Measurements from ENCODE around the gene IER2. TPM values are rescaled to one million over a fixed set of nuclear protein-coding genes. Genes with fewer than 3 reads are reported as not detected.

Gene IER2
- total and polyA plus RNA-seq, 9 of the 15 experiments (the other 6 are each of a cell fraction or from before 2014, with no cell fraction given) = 4.5 to 205 (median 23.7) TPM

GRCh38 chr19:13117772-13118423 is 32.3 kb upstream of the IER2 start, which contains the start of gene NACC1 (continued):
- TF ChIP-seq ZBTB49 (CRISPR knock-in tag; IDR thresholded peaks at IDR 0.05; ENCODE audit: borderline replicate concordance) (no peak), KAT2B (IDR thresholded peaks at IDR 0.05; ENCODE audit: low read depth, low read length) (no peak), TBP (optimal IDR thresholded peaks at IDR 0.05; ENCODE audit: low read depth, low read length) (peak; percentile 68), CBX3 (IDR thresholded peaks at IDR 0.05; ENCODE audit: borderline replicate concordance in 1 of 2, low read length in 2 of 2) (peak in 1 of 2 experiments; percentile 58; a peak in 1 of 3 replicates), TGIF2 (CRISPR knock-in tag; IDR thresholded peaks at IDR 0.05) (no peak), EGR1 (conservative IDR thresholded peaks at IDR 0.05) (peak; percentile 37; the same call in 1 of the 2 replicates), E2F6 (IDR thresholded peaks at IDR 0.05; ENCODE audit: borderline replicate concordance in 1 of 2, extremely low read depth in 1 of 2, insufficient read depth in 1 of 2, insufficient read length in 1 of 2, low read depth in 1 of 2, low read length in 1 of 2, poor library complexity in 1 of 2, severe bottlenecking in 1 of 2) (peak in 1 of 2 experiments; percentile 26), KLF1 (tag; IDR thresholded peaks at IDR 0.05) (no peak), TOE1 (IDR thresholded peaks at IDR 0.05; ENCODE audit: borderline replicate concordance) (peak; percentile 62; the same call in 1 of the 2 replicates), TOE1 (CRISPR knock-in tag; IDR thresholded peaks at IDR 0.05; ENCODE audit: borderline replicate concordance, low read depth) (no peak), YY1 (IDR thresholded peaks at IDR 0.05; ENCODE audit: borderline replicate concordance in 1 of 3, control insufficient read depth in 1 of 3, extremely low read depth in 1 of 3, insufficient read depth in 3 of 3, insufficient read length in 1 of 3, insufficient replicate concordance in 2 of 3, low read depth in 1 of 3, low read length in 2 of 3) (peak; percentile 79 to 95 (median 95)), ATF7 (IDR thresholded peaks at IDR 0.05) (peak; percentile 37; the same call in 1 of the 2 replicates), ZNF146 (CRISPR knock-in tag; IDR thresholded peaks at IDR 0.05; ENCODE audit: unreplicated experiment) (no peak), TAL1 (IDR thresholded peaks at IDR 0.05) (no peak), HNRNPUL1 (IDR thresholded peaks at IDR 0.05; ENCODE audit: low read length) (no peak), KLF16 (IDR thresholded peaks at IDR 0.05) (no peak), ZNF398 (CRISPR knock-in tag; IDR thresholded peaks at IDR 0.05) (no peak), ADNP (tag; IDR thresholded peaks at IDR 0.05) (peak; percentile 62)
